ENCODE results near the gene STAP2. TPM values are rescaled to one million over a fixed set of nuclear protein-coding genes. Genes with fewer than 3 reads are reported as not detected.

The STAP2 gene
- total and polyA plus RNA-seq, 9 of the 15 experiments (the other 6 are each of a cell fraction or from before 2014, with no cell fraction given) = 1.2 to 9.8 (median 4.5) TPM

DNA sequence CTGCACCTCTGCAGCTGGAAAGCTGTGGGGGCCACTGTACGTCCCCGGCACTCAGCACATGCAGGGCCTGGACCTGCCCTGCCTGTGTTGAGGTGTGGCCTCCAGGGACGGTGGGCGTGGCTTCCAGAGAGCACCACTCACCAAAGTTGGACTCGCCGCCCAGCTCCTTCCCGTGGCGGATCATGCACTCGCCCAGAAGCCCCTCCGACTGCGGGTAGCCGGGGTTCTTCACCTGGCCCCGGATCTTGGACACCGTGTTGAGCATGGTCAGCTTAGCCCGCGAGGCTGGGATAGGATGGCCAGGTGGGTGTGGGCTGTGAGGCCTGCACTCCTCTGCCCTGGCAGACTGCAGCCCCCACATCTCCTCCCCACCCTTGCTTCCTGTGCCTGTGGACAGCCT lies 26.7 kb upstream of the STAP2 start:
- CTCF ChIA-PET (ENCODE audit: low intra/inter-chr PET ratio) = no interaction called here
- in situ Hi-C loops (cut with MboI) = no loop called here
- no peak overlapping the region for H3K27ac ChIP-seq (ENCODE audit: extremely low read depth, low read depth, low read length)

More for the DNA sequence above, 26.7 kb upstream of the STAP2 start:
- H3K36me3 ChIP-seq (ENCODE audit: control insufficient read depth, insufficient read depth, low read length) = peaks cover 82% of the 10 kb centered on the region; the same call in 2 of the 3 replicates
- ATAC-seq (no peak), DNase-seq (ENCODE audit: extremely low read depth in 1 of 4, low spot score in 3 of 4) (no peak), FAIRE-seq (no peak)
- H4K20me1 ChIP-seq (replicated peaks; ENCODE audit: control insufficient read depth, insufficient read depth, low read length) = no peaks in the 10 kb centered on the region; the same call in 1 of the 2 replicates
- H3K9me1 ChIP-seq (ENCODE audit: control insufficient read depth, insufficient read depth, low read length) = no peaks in the 10 kb centered on the region
- no peaks in the 10 kb centered on the region for H3K27me3 ChIP-seq (ENCODE audit: control insufficient read depth in 2 of 2, insufficient read depth in 2 of 2, low read length in 2 of 2)
- TF ChIP-seq SNIP1 (IDR thresholded peaks at IDR 0.05; ENCODE audit: low read depth) (no peak), RBFOX2 (IDR thresholded peaks at IDR 0.05; ENCODE audit: low read depth, low read length) (0 out of 2 replicates have a peak, but pooled peaks have one; percentile 20), SLC30A9 (CRISPR knock-in tag; IDR thresholded peaks at IDR 0.05) (no peak), POLR2G (IDR thresholded peaks at IDR 0.05; ENCODE audit: low read depth, low read length) (peak; percentile 66), RBM22 (IDR thresholded peaks at IDR 0.05; ENCODE audit: low read depth, low read length, poor library complexity, severe bottlenecking) (peak; percentile 47)
- TF ChIP-seq, protein P1, sequence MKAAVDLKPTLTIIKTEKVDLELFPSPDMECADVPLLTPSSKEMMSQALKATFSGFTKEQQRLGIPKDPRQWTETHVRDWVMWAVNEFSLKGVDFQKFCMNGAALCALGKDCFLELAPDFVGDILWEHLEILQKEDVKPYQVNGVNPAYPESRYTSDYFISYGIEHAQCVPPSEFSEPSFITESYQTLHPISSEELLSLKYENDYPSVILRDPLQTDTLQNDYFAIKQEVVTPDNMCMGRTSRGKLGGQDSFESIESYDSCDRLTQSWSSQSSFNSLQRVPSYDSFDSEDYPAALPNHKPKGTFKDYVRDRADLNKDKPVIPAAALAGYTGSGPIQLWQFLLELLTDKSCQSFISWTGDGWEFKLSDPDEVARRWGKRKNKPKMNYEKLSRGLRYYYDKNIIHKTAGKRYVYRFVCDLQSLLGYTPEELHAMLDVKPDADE (conservative IDR thresholded peaks at IDR 0.05; ENCODE audit: control insufficient read depth, low read depth, low read length) = no peak
- TF ChIP-seq, protein P2, sequence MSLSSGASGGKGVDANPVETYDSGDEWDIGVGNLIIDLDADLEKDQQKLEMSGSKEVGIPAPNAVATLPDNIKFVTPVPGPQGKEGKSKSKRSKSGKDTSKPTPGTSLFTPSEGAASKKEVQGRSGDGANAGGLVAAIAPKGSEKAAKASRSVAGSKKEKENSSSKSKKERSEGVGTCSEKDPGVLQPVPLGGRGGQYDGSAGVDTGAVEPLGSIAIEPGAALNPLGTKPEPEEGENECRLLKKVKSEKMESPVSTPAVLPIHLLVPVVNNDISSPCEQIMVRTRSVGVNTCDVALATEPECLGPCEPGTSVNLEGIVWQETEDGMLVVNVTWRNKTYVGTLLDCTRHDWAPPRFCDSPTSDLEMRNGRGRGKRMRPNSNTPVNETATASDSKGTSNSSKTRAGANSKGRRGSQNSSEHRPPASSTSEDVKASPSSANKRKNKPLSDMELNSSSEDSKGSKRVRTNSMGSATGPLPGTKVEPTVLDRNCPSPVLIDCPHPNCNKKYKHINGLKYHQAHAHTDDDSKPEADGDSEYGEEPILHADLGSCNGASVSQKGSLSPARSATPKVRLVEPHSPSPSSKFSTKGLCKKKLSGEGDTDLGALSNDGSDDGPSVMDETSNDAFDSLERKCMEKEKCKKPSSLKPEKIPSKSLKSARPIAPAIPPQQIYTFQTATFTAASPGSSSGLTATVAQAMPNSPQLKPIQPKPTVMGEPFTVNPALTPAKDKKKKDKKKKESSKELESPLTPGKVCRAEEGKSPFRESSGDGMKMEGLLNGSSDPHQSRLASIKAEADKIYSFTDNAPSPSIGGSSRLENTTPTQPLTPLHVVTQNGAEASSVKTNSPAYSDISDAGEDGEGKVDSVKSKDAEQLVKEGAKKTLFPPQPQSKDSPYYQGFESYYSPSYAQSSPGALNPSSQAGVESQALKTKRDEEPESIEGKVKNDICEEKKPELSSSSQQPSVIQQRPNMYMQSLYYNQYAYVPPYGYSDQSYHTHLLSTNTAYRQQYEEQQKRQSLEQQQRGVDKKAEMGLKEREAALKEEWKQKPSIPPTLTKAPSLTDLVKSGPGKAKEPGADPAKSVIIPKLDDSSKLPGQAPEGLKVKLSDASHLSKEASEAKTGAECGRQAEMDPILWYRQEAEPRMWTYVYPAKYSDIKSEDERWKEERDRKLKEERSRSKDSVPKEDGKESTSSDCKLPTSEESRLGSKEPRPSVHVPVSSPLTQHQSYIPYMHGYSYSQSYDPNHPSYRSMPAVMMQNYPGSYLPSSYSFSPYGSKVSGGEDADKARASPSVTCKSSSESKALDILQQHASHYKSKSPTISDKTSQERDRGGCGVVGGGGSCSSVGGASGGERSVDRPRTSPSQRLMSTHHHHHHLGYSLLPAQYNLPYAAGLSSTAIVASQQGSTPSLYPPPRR (CRISPR knock-in tag; IDR thresholded peaks at IDR 0.05; ENCODE audit: borderline replicate concordance) = no peak
- H3K9me3 ChIP-seq (replicated peaks; ENCODE audit: control insufficient read depth, insufficient read depth, low read depth, low read length) = no peaks in the 10 kb centered on the region
- peaks cover 35% of the 10 kb centered on the region for H3K79me2 ChIP-seq (ENCODE audit: control insufficient read depth, insufficient read depth, low read length)
- no peak overlapping the region for H3K4me2 ChIP-seq (ENCODE audit: insufficient read depth, low read length)
- peaks cover 20 to 84% of the 10 kb centered on the region in 2 experiments for H3K4me1 ChIP-seq (replicated peaks in 1 of 2; ENCODE audit: control insufficient read depth in 2 of 2, insufficient read depth in 2 of 2, low read length in 2 of 2)
- POLR2A ChIA-PET = interaction anchor here (0.7 to 3.6 kb wide), 6 partner anchors 8 to 37 kb away, joined by 3 to 18 read pairs (median 6); partner anchors contain the start of gene MPND
- H3K9ac ChIP-seq (ENCODE audit: insufficient read depth in 1 of 2, low read depth in 2 of 2, low read length in 2 of 2) = peak overlapping the region in 1 of 2 experiments; percentile 1; a peak in 1 of 4 replicates
- 92% methylated on average over 15 of the region's 16 CpGs for WGBS (ENCODE audit: insufficient coverage, low coverage, missing lambda C conversion rate)
- no peak overlapping the region for H3K4me3 ChIP-seq
- H2AFZ ChIP-seq (ENCODE audit: low read depth, low read length) = no peak overlapping the region
- BruUV-seq (replicated peaks) = no TSS peak
- intact Hi-C loops (cut with micrococcal nuclease) = no loop called here
